DND-41 (cell line): Measurements from ENCODE around the gene KIF1C.

Experiments
- ATAC-seq: fragments of 200-7000 bp; cut with Tn5 transposase; 3 replicates; pipeline ENCODE4 v1.9.1; 2021; ENCODE audit warnings: low read depth; ENCODE audit not compliant: insufficient read depth
- DNase-seq: peaks from one replicate; pipeline ENCODE4 v3.0.0-alpha.2; 2020
- H2AFZ ChIP-seq: 2 replicates; pipeline ENCODE4 v1.6.0; 2012; ENCODE audit warnings: low read depth, low read length
- H3K27ac ChIP-seq: 2 replicates; pipeline ENCODE4 v1.5.1; 2012; ENCODE audit warnings: low read length, inconsistent platforms
- H3K27me3 ChIP-seq: fragments of 200-600 bp; sonication (generic); 2 replicates; pipeline ENCODE4 v1.6.0; 2012; ENCODE audit warnings: low read length, mild to moderate bottlenecking, inconsistent platforms; ENCODE audit not compliant: insufficient read depth, poor library complexity
- H3K36me3 ChIP-seq: 2 replicates; pipeline ENCODE4 v1.5.1; 2012; ENCODE audit warnings: low read length, inconsistent platforms; ENCODE audit not compliant: insufficient read depth
- H3K4me1 ChIP-seq: 2 replicates; pipeline ENCODE4 v1.5.1; 2012; ENCODE audit warnings: mild to moderate bottlenecking, low read length; ENCODE audit not compliant: insufficient read depth
- H3K4me2 ChIP-seq: 2 replicates; pipeline ENCODE4 v1.6.0; 2012; ENCODE audit warnings: mild to moderate bottlenecking, moderate library complexity, low read length, inconsistent platforms; ENCODE audit not compliant: insufficient read depth
- H3K4me3 ChIP-seq, 2 experiments: fragments of 200-600 bp in 1 of 2; shearing (Covaris generic) in 1 of 2; 2 replicates each; pipeline ENCODE4 v1.5.1; 2012 to 2016; ENCODE audit warnings: inconsistent platforms in 2 of 2, low read length in 2 of 2, mild to moderate bottlenecking in 2 of 2, low read depth in 1 of 2, moderate library complexity in 1 of 2
- H3K79me2 ChIP-seq: 2 replicates; pipeline ENCODE4 v1.6.0; 2012; ENCODE audit warnings: low read length, inconsistent platforms; ENCODE audit not compliant: insufficient read depth
- H3K9ac ChIP-seq: 2 replicates; pipeline ENCODE4 v1.6.0; 2012; ENCODE audit warnings: low read depth, mild to moderate bottlenecking, inconsistent platforms, low read length, moderate library complexity
- H3K9me3 ChIP-seq: 2 replicates; pipeline ENCODE4 v1.5.1; 2012; ENCODE audit warnings: low read length, moderate library complexity, mild to moderate bottlenecking, inconsistent platforms; ENCODE audit not compliant: insufficient read depth, severe bottlenecking
- H4K20me1 ChIP-seq: 2 replicates; pipeline ENCODE4 v1.6.0; 2012; ENCODE audit warnings: low read length; ENCODE audit not compliant: insufficient read depth
- CTCF ChIP-seq: IDR thresholded peaks from 2 replicates; pipeline ENCODE4 v1.5.1; 2012; ENCODE audit warnings: borderline replicate concordance, low read length, moderate library complexity, mild to moderate bottlenecking; ENCODE audit not compliant: poor library complexity, severe bottlenecking; ENCODE audit errors: extremely low read depth
- EZH2 ChIP-seq: IDR thresholded peaks from 3 replicates; pipeline ENCODE4 v1.6.1; 2012; ENCODE audit warnings: borderline replicate concordance, low read depth, mild to moderate bottlenecking, moderate library complexity, low read length, inconsistent platforms; ENCODE audit not compliant: severe bottlenecking

The KIF1C gene

GRCh38 chr17:4960279-4960922 lies 37.3 kb upstream of the KIF1C start:
- Histone ChIP-seq H3K27me3 (no peaks in the 10 kb centered on the region), H3K9ac (no peak overlapping the region), H3K27ac (no peak overlapping the region), H3K79me2 (peaks cover 6% of the 10 kb centered on the region; the same call in 1 of the 2 replicates), H3K4me1 (0 out of 2 replicates have a peak, but pooled peaks cover 1% of the 10 kb centered on the region), H3K4me2 (no peak overlapping the region), H4K20me1 (no peaks in the 10 kb centered on the region), H3K9me3 (no peaks in the 10 kb centered on the region), H3K36me3 (peaks cover 19% of the 10 kb centered on the region), H2AFZ (no peak overlapping the region), H3K4me3 (no peak overlapping the region)
- ATAC-seq (no peak), DNase-seq (no peak)
- TF ChIP-seq CTCF (no peak), EZH2 (no peak)

- no peak overlapping the region for H3K4me3 ChIP-seq
- no peaks in the 10 kb centered on the region for H3K9me3 ChIP-seq
- peaks cover 39% of the 10 kb centered on the region for H3K79me2 ChIP-seq
- H3K27ac ChIP-seq, result no peak overlapping the region
- TF ChIP-seq CTCF (no peak), EZH2 (no peak)
- no peak overlapping the region for H3K9ac ChIP-seq
- H4K20me1 ChIP-seq, result no peaks in the 10 kb centered on the region
- peaks cover 32% of the 10 kb centered on the region for H3K4me1 ChIP-seq
- no peaks in the 10 kb centered on the region for H3K27me3 ChIP-seq
- peak overlapping the region; percentile 90; the same call in 1 of the 2 replicates for H3K4me2 ChIP-seq
- ATAC-seq, result no peak
- peaks cover 27% of the 10 kb centered on the region for H3K36me3 ChIP-seq
- no peak overlapping the region for H2AFZ ChIP-seq
- no peak for DNase-seq
These were observed 32.3 kb upstream of the KIF1C start for GRCh38 chr17:4965311-4965986.

GRCh38 chr17:4966844-4967538 lies 30.8 kb upstream of the KIF1C start:
- Histone ChIP-seq H3K4me3 (peak overlapping the region; percentile 48 to 87), H3K4me2 (peak overlapping the region; percentile 90), H3K9me3 (no peaks in the 10 kb centered on the region), H3K27me3 (no peaks in the 10 kb centered on the region), H3K36me3 (peaks cover 32% of the 10 kb centered on the region), H3K4me1 (peaks cover 32% of the 10 kb centered on the region), H3K9ac (peak overlapping the region; percentile 87), H3K27ac (peak overlapping the region; percentile 92), H2AFZ (peak overlapping the region; percentile 73), H3K79me2 (peaks cover 39% of the 10 kb centered on the region), H4K20me1 (no peaks in the 10 kb centered on the region)
- ATAC-seq (peak; percentile 90), DNase-seq (peak; percentile 99)
- TF ChIP-seq EZH2 (no peak), CTCF (no peak)
